Activated CD8-positive, alpha-beta T cell treated with anti-CD3 and anti-CD28 coated beads for 36 hours (primary cell): Measurements from ENCODE around the gene B3GALT6. TPM values are rescaled to one million over a fixed set of nuclear protein-coding genes. Genes with fewer than 3 reads are reported as not detected.

Experiments used
- ATAC-seq: fragments of 200-7000 bp; cut with Tn5 transposase; one replicate; pipeline ENCODE4 v1.10.0; 2021; ENCODE audit warnings: mild to moderate bottlenecking, moderate library complexity
- CTCF ChIA-PET: fragments of 350-600 bp; sonication (Branson Sonifier 250); formaldehyde crosslinking; loops from one replicate; lab custom pipeline; 2021; ENCODE audit warnings: antibody characterized with exemption; lab: Charles Lee
- POLR2A ChIA-PET: fragments of 350-600 bp; sonication (Branson Sonifier 250); formaldehyde crosslinking; loops from one replicate; lab custom pipeline; 2021; ENCODE audit warnings: antibody characterized with exemption; lab: Charles Lee
- DNase-seq: peaks from one replicate; pipeline ENCODE4 v3.0.0-alpha.2; 2020
- H3K27ac Mint-ChIP-seq: one replicate; pipeline ENCODE4 v1.8.0; 2021; ENCODE audit warnings: mild to moderate bottlenecking, mixed read lengths
- H3K27me3 Mint-ChIP-seq: one replicate; pipeline ENCODE4 v1.8.0; 2021; ENCODE audit warnings: mixed read lengths
- H3K36me3 Mint-ChIP-seq: one replicate; pipeline ENCODE4 v1.8.0; 2021; ENCODE audit warnings: low read depth, mixed read lengths
- H3K4me1 Mint-ChIP-seq: one replicate; pipeline ENCODE4 v1.8.0; 2021; ENCODE audit warnings: low read depth, mixed read lengths
- H3K4me3 Mint-ChIP-seq: one replicate; pipeline ENCODE4 v1.8.0; 2021; ENCODE audit warnings: mild to moderate bottlenecking, moderate library complexity, mixed read lengths
- H3K9me3 Mint-ChIP-seq: one replicate; pipeline ENCODE4 v1.8.0; 2021; ENCODE audit warnings: mixed read lengths
- intact Hi-C: fragments of 100-400 bp; cut with micrococcal nuclease; formaldehyde crosslinking; loops from one replicate; pipeline ENCODE4 v1.10.0; 2022
- total RNA-seq, 2 experiments: library from RNA; stranded (reverse); gene quantifications; one replicate each; pipeline ENCODE4 v1.2.3, GENCODE V29; 2021
- TF ChIP-seq, protein P1 (sequence below): fragments of 200-600 bp; IDR thresholded peaks from one replicate; pipeline ENCODE4 v1.8.0; 2022; ENCODE audit warnings: antibody characterized with exemption, mild to moderate bottlenecking

The B3GALT6 gene
- total RNA-seq, 2 experiments from 2014 or later: 13.1 to 14.3 TPM

DNA sequence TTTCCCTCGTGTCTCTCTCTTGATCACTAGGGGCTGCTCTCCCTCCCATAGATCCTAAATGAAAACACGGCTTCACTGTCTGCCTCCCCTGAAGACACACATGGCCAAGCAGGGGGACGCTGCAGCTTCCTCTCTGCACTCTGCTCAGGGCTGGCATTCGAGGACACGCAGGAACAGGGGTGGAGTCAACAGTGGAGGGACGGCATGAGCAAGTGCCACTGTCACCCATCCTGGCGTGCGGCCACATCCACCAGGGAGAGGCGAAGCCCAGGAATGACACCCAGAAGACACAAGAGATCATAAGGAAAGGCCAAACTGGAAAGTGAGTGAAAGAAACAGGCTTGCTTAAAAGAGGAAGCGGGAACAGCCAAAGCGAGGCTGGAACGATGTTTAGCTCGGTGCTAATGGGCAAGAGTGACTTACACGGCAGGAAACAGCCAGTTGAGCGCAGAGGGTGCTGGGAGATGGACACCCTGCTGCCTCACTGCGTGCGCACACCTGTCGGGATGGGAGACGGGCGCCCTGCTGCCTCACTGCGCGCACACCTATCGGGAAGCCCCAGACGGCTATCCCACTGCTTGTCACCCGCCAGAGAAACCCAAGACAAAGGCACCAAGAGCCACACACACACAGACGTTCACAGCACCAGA, 28.0 kb downstream of the B3GALT6 start:
- ATAC-seq: no peak
- Mint-ChIP-seq H3K27me3 (no peaks in the 10 kb centered on the region), H3K4me3 (no peak overlapping the region), H3K27ac (peak overlapping the region; percentile 10), H3K36me3 (peaks cover 36% of the 10 kb centered on the region), H3K4me1 (peaks cover 6% of the 10 kb centered on the region), H3K9me3 (no peaks in the 10 kb centered on the region)
- ChIA-PET CTCF (interaction anchor here (1.1 to 1.5 kb wide), 3 partner anchors 11 to 258 kb away, joined by 3 to 11 read pairs (median 4); no protein-coding TSS in a partner anchor), POLR2A (interaction anchor here (0.8 kb wide), 1 partner anchor 142 kb away, joined by 3 read pairs; no protein-coding TSS in a partner anchor)
- no peak for DNase-seq
- TF ChIP-seq, protein P1, sequence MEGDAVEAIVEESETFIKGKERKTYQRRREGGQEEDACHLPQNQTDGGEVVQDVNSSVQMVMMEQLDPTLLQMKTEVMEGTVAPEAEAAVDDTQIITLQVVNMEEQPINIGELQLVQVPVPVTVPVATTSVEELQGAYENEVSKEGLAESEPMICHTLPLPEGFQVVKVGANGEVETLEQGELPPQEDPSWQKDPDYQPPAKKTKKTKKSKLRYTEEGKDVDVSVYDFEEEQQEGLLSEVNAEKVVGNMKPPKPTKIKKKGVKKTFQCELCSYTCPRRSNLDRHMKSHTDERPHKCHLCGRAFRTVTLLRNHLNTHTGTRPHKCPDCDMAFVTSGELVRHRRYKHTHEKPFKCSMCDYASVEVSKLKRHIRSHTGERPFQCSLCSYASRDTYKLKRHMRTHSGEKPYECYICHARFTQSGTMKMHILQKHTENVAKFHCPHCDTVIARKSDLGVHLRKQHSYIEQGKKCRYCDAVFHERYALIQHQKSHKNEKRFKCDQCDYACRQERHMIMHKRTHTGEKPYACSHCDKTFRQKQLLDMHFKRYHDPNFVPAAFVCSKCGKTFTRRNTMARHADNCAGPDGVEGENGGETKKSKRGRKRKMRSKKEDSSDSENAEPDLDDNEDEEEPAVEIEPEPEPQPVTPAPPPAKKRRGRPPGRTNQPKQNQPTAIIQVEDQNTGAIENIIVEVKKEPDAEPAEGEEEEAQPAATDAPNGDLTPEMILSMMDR: no peak
- intact Hi-C loops: no loop called here

DNA sequence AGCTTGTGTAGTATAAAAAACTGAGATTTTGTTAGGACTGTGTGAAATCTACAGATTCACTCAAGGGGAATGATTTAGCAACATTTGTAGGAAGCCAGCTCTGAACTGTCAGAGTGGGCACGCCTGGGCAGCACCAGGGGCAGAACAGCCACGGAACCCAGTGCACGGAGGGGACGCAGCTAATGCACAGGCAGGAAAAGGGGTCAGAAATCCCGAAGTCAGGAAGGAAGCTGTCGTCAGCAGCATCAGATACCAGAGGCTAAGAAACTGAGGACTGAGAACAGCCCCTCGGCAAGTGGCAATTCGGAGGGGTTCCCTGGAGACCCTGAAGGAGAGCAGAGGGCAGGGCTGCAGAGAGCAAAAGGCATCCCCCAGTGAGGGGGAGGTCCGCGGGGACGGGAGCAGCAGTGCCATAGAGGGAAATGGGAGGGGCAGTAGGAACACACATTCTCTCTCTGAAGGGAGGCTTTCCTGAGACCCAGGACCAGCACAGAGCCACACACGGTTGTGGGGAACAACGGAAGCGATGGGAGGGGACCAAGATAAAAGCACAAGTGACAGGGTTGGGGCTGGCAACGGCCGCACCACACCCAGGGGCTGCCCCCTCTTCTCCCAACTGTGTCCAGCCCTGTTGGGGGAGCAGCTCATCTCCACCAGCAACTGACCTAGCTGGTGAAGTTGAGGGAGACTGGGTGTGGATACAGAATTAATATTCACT, 29.0 kb downstream of the B3GALT6 start:
- TF ChIP-seq, protein P1: no peak
- peaks cover 8% of the 10 kb centered on the region for H3K4me1 Mint-ChIP-seq

DNA sequence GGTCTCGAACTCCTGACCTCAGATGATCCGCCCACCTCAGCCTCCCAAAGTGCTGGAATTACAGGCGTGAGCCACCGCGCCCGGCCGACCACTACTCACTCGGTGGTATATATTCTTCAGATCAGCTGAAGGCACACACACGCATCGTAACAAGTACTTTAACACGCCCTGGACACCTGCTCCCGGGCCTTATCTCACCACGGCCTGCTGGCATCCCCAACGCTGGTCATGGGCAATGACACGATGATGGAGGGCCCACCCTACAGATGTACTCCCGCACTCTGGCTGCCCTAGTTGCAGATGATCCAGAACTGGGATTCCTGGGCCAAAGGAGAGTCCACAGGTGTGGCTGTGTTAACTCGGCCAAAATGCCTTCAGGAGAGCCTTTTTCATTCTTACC, 30.0 kb downstream of the B3GALT6 start:
- peaks cover 38% of the 10 kb centered on the region for H3K36me3 Mint-ChIP-seq

More for the DNA sequence above, 29.0 kb downstream of the B3GALT6 start:
- DNase-seq (no peak), ATAC-seq (no peak)
- H3K9me3 Mint-ChIP-seq: no peaks in the 10 kb centered on the region
- ChIA-PET POLR2A (interaction anchor here (0.8 kb wide), 1 partner anchor 143 kb away, joined by 3 read pairs; no protein-coding TSS in a partner anchor), CTCF (interaction anchor here (1.1 to 1.5 kb wide), 3 partner anchors 10 to 259 kb away, joined by 3 to 11 read pairs (median 4); no protein-coding TSS in a partner anchor)
- no peak overlapping the region for H3K4me3 Mint-ChIP-seq
- peaks cover 39% of the 10 kb centered on the region for H3K36me3 Mint-ChIP-seq
- H3K27me3 Mint-ChIP-seq: no peaks in the 10 kb centered on the region
- peak overlapping the region; percentile 46 for H3K27ac Mint-ChIP-seq
- intact Hi-C loops: no loop called here

DNA sequence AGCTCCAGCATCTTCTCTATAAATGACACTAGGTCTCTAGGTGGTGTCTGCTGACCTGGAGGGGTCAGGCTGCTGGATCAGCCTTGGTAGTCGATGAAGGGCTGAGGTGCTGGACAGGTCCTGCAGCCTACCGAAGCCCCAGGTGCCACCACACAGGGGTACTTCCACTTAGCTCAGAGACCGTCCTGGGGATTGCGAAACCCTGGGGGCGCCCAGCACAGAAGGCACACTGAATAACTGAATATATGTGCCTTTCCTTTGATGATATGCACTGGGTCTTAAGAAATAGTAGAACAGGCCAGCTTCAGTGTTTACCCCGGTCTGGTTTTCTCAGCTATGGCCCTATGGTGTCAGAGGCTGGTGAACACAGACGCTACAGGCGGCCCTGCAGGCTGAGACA, 30.7 kb downstream of the B3GALT6 start:
- CTCF ChIA-PET: no interaction called here
- POLR2A ChIA-PET: no interaction called here

More for the DNA sequence above, 30.0 kb downstream of the B3GALT6 start:
- H3K9me3 Mint-ChIP-seq: no peaks in the 10 kb centered on the region
- H3K4me1 Mint-ChIP-seq: peaks cover 10% of the 10 kb centered on the region
- H3K4me3 Mint-ChIP-seq: no peak overlapping the region
- CTCF ChIA-PET: no interaction called here
- intact Hi-C loops: no loop called here
- DNase-seq: no peak
- no peaks in the 10 kb centered on the region for H3K27me3 Mint-ChIP-seq
- H3K27ac Mint-ChIP-seq: no peak overlapping the region
- TF ChIP-seq, protein P1: no peak
- POLR2A ChIA-PET: no interaction called here
- no peak for ATAC-seq

More for the DNA sequence above, 30.7 kb downstream of the B3GALT6 start:
- ATAC-seq (no peak), DNase-seq (no peak)
- Mint-ChIP-seq H3K27ac (no peak overlapping the region), H3K27me3 (no peaks in the 10 kb centered on the region), H3K36me3 (peaks cover 39% of the 10 kb centered on the region), H3K9me3 (no peaks in the 10 kb centered on the region), H3K4me1 (peaks cover 10% of the 10 kb centered on the region), H3K4me3 (no peak overlapping the region)
- TF ChIP-seq, protein P1: no peak
- intact Hi-C loops: no loop called here
